K562 (cell line): ENCODE results near the gene ENTPD3. TPM values are rescaled to one million over a fixed set of nuclear protein-coding genes. Genes with fewer than 3 reads are reported as not detected.

Source experiments
- ATAC-seq: fragments of 200-7000 bp; cut with Tn5 transposase; 3 replicates; pipeline ENCODE4 v1.9.1; 2020; ENCODE audit warnings: moderate library complexity
- BruUV-seq: library from RNA; stranded (reverse); fragments of 400-500 nt; replicated peaks from 2 replicates; lab custom pipeline; 2021; lab: Mats Ljungman, UMichigan
- CTCF ChIA-PET: fragments of 300-600 bp; formaldehyde crosslinking; extraction: SDS; loops from one replicate; lab custom pipeline; 2021; ENCODE audit warnings: low intra/inter-chr PET ratio; lab: Yijun Ruan, JAX
- POLR2A ChIA-PET: fragments of 300-600, 350-650 bp; sonication (Branson Sonifier 250); formaldehyde crosslinking; extraction: SDS; loops from one replicate; lab custom pipeline; 2021; ENCODE audit warnings: antibody characterized with exemption, inconsistent platforms; lab: Yijun Ruan, JAX
- DNase-seq, 4 experiments: peaks; one replicate each; pipeline versions ENCODE4 v3.0.0 to v3.0.0-alpha.2; 2011 to 2018; ENCODE audit warnings: low spot score in 3 of 4, mixed read lengths in 3 of 4; ENCODE audit errors: extremely low read depth in 1 of 4
- FAIRE-seq: peaks from 2 replicates; lab custom pipeline; 2011; peaks lifted over from hg19 to GRCh38; lab: Jason Lieb, UNC
- H2AFZ ChIP-seq: 2 replicates; pipeline ENCODE4 v1.6.0; 2011; ENCODE audit warnings: low read depth, low read length, control low read depth, inconsistent platforms
- H3K27ac ChIP-seq: fragments of 200-600 bp; 3 replicates; pipeline ENCODE4 v1.8.0; 2011; ENCODE audit warnings: low read depth, mild to moderate bottlenecking, control low read depth, inconsistent platforms, low read length, moderate library complexity, mixed read lengths; ENCODE audit errors: extremely low read depth
- H3K27me3 ChIP-seq, 2 experiments: fragments of 300-600 bp in 1 of 2; 2 replicates in 1 of 2; 3 replicates in 1 of 2; pipeline versions ENCODE4 v1.6.0 to v1.8.0; 2011; ENCODE audit warnings: inconsistent platforms in 2 of 2, low read length in 2 of 2, mild to moderate bottlenecking in 1 of 2, mixed read lengths in 1 of 2, moderate library complexity in 1 of 2; ENCODE audit not compliant: control insufficient read depth in 2 of 2, insufficient read depth in 2 of 2
- H3K36me3 ChIP-seq: fragments of 300-600 bp; 3 replicates; pipeline ENCODE4 v1.8.0; 2011; ENCODE audit warnings: mild to moderate bottlenecking, low read length, inconsistent platforms; ENCODE audit not compliant: control insufficient read depth, insufficient read depth
- H3K4me1 ChIP-seq, 2 experiments: fragments of 200-600 bp in 1 of 2; replicated peaks in 1 of 2; 2 replicates in 1 of 2; 3 replicates in 1 of 2; pipeline versions ENCODE4 v1.5.1 to v1.8.0; 2011; ENCODE audit warnings: inconsistent platforms in 2 of 2, low read length in 2 of 2, mild to moderate bottlenecking in 1 of 2, mixed read lengths in 1 of 2, moderate library complexity in 1 of 2; ENCODE audit not compliant: control insufficient read depth in 2 of 2, insufficient read depth in 2 of 2
- H3K4me2 ChIP-seq: 2 replicates; pipeline ENCODE4 v1.6.1; 2011; ENCODE audit warnings: low read length, control low read depth, inconsistent platforms, mixed read lengths; ENCODE audit not compliant: insufficient read depth
- H3K4me3 ChIP-seq: fragments of 200-600 bp; sonication (generic), shearing (Covaris generic); 2 replicates; pipeline ENCODE4 v1.5.1; 2016; ENCODE audit warnings: control low read depth, inconsistent platforms
- H3K79me2 ChIP-seq: fragments of 200-600 bp; 3 replicates; pipeline ENCODE4 v1.8.0; 2011; ENCODE audit warnings: low read length, inconsistent platforms; ENCODE audit not compliant: control insufficient read depth, insufficient read depth
- H3K9ac ChIP-seq, 2 experiments: 2 replicates each; pipeline versions ENCODE4 v1.6.0 to v1.6.1; 2011; ENCODE audit warnings: low read depth in 2 of 2, low read length in 2 of 2, control low read depth in 1 of 2, inconsistent platforms in 1 of 2, mild to moderate bottlenecking in 1 of 2, mixed read lengths in 1 of 2; ENCODE audit not compliant: insufficient read depth in 1 of 2
- H3K9me1 ChIP-seq: one replicate; pipeline ENCODE4 v1.6.0; 2011; ENCODE audit warnings: inconsistent platforms, mild to moderate bottlenecking, low read length, moderate library complexity; ENCODE audit not compliant: control insufficient read depth, insufficient read depth
- H3K9me3 ChIP-seq: replicated peaks from 2 replicates; pipeline ENCODE4 v1.5.1; 2011; ENCODE audit warnings: low read depth, low read length, inconsistent platforms; ENCODE audit not compliant: control insufficient read depth, insufficient read depth
- H4K20me1 ChIP-seq: replicated peaks from 2 replicates; pipeline ENCODE4 v1.6.1; 2011; ENCODE audit warnings: low read length, inconsistent platforms, mixed read lengths; ENCODE audit not compliant: control insufficient read depth, insufficient read depth
- ATF3 ChIP-seq, 2 experiments: fragments of 450-650 bp in 1 of 2; sonication (generic) in 1 of 2; formaldehyde crosslinking in 1 of 2; IDR thresholded peaks in 1 of 2; conservative IDR thresholded peaks in 1 of 2; 2 replicates each; pipeline versions ENCODE4 v1.6.1 to v1.8.1; 2016 to 2023; ENCODE audit warnings: mild to moderate bottlenecking in 2 of 2, moderate library complexity in 2 of 2, inconsistent platforms in 1 of 2, missing genetic modification reagents in 1 of 2
- CEBPG ChIP-seq, 3 experiments: fragments of 200-800 bp in 1 of 3; sonication (Bioruptor generic) in 1 of 3; sonication (generic) in 1 of 3; formaldehyde crosslinking in 1 of 3; IDR thresholded peaks in 2 of 3; conservative IDR thresholded peaks in 1 of 3; 2 replicates each; pipeline versions ENCODE4 v1.6.1 to v1.8.0; 2016 to 2022; ENCODE audit warnings: missing compliant biosample characterization in 2 of 3, missing genetic modification characterization in 2 of 3, mild to moderate bottlenecking in 1 of 3, missing genetic modification reagents in 1 of 3
- FOXO4 ChIP-seq: fragments of 450-650 bp; formaldehyde crosslinking; IDR thresholded peaks from 2 replicates; pipeline ENCODE4 v1.4.0; 2020; ENCODE audit warnings: mild to moderate bottlenecking, moderate library complexity
- KDM5B ChIP-seq: fragments of 200-600 bp; sonication (generic); IDR thresholded peaks from 2 replicates; pipeline ENCODE4 v1.6.1; 2012; ENCODE audit warnings: low read depth, mild to moderate bottlenecking, moderate library complexity, low read length, control low read depth, inconsistent platforms; ENCODE audit not compliant: insufficient replicate concordance
- MEIS2 ChIP-seq: fragments of 450-650 bp; IDR thresholded peaks from 2 replicates; pipeline ENCODE4 v1.6.1; 2014; ENCODE audit warnings: mild to moderate bottlenecking; ENCODE audit not compliant: partially characterized antibody
- MTA1 ChIP-seq: fragments of 450-650 bp; IDR thresholded peaks from 2 replicates; pipeline ENCODE4 v1.6.1; 2017; ENCODE audit warnings: borderline replicate concordance
- PATZ1 ChIP-seq: fragments of 250-450 bp; sonication (Bioruptor Pico); IDR thresholded peaks from 2 replicates; pipeline ENCODE4 v1.5.0; 2020; ENCODE audit warnings: mild to moderate bottlenecking, borderline replicate concordance
- PBX2 ChIP-seq, 2 experiments: IDR thresholded peaks in 1 of 2; conservative IDR thresholded peaks in 1 of 2; 2 replicates each; pipeline ENCODE4 v1.6.1; 2016; ENCODE audit warnings: low read depth in 2 of 2, mild to moderate bottlenecking in 1 of 2, missing compliant biosample characterization in 1 of 2, missing genetic modification characterization in 1 of 2, moderate library complexity in 1 of 2
- PKNOX1 ChIP-seq: fragments of 450-650 bp; IDR thresholded peaks from 2 replicates; pipeline ENCODE4 v1.6.1; 2016
- POLR2G ChIP-seq: fragments of 200-400 bp; formaldehyde crosslinking; IDR thresholded peaks from 2 replicates; pipeline ENCODE4 v1.6.1; 2017; ENCODE audit warnings: low read depth, mild to moderate bottlenecking, antibody characterized with exemption, low read length, moderate library complexity
- SNIP1 ChIP-seq: fragments of 450-650 bp; IDR thresholded peaks from 2 replicates; pipeline ENCODE4 v1.7.1; 2017; ENCODE audit warnings: low read depth, mild to moderate bottlenecking
- WGBS: fragments of 100-300 bp; shearing (Covaris generic); methylation state at CpG from one replicate; pipeline ENCODE4 v1.1.6; 2016; ENCODE audit warnings: low coverage, mixed read lengths; ENCODE audit not compliant: insufficient coverage; ENCODE audit errors: missing lambda C conversion rate; 5-methylcytosine and 5-hydroxymethylcytosine counted together
- in situ Hi-C: fragments of 300-500 bp; cut with MboI; formaldehyde crosslinking; loops from 4 replicates; pipeline ENCODE4 v1.15.0; 2018; ENCODE audit warnings: inconsistent platforms, mixed read lengths
- intact Hi-C: fragments of 100-400 bp; cut with micrococcal nuclease; formaldehyde crosslinking; loops from 2 replicates; pipeline ENCODE4 v1.14.2; 2022
- polyA plus RNA-seq, 8 experiments: library from polyadenylated mRNA; depleted of rRNA in 4 of 8; stranded (reverse) in 5 of 8; unstranded in 3 of 8; fragments of >200 nt; fragmentation: Nextera tagmentation in 2 of 8; fragmentation: Illumina TruSeq in 1 of 8; extraction: Ambion mirVana in 2 of 8; extraction: Trizol in 1 of 8; gene quantifications; 2 replicates each; pipeline versions ENCODE4 v1.2.1 to v1.2.3, GENCODE V29; 2011 to 2014; ENCODE audit warnings: inconsistent platforms in 1 of 8, missing spikeins in 1 of 8
- total RNA-seq, 7 experiments: library from RNA; depleted of rRNA in 6 of 7; stranded (reverse); fragments of >200 nt in 6 of 7; fragmentation: Illumina TruSeq in 2 of 7; extraction: Trizol in 2 of 7; gene quantifications; 2 replicates each; pipeline versions ENCODE4 v1.2.1 to v1.2.3, GENCODE V29; 2011 to 2021; ENCODE audit warnings: low replicate concordance in 1 of 7

ENTPD3 gene
- total and polyA plus RNA-seq, 9 of the 15 experiments (the other 6 are each of a cell fraction or from before 2014, with no cell fraction given), result 0.23 to 2.1 (median 0.58) TPM

- H3K9ac ChIP-seq, result no peak overlapping the region
- H3K4me2 ChIP-seq, result no peak overlapping the region
- peaks cover 0 to 5% of the 10 kb centered on the region in 2 experiments; a peak in 2 of 5 replicates for H3K4me1 ChIP-seq
- peak; percentile 46 for ATAC-seq
- BruUV-seq, result no TSS peak
- no peak for FAIRE-seq
- CTCF ChIA-PET, result no interaction called here
- H4K20me1 ChIP-seq, result no peaks in the 10 kb centered on the region
- DNase-seq, result no peak
- 35% methylated on average over 4 of the region's 4 CpGs for WGBS
- POLR2A ChIA-PET, result interaction anchor here (1.0 kb wide), 1 partner anchor 103 kb away, joined by 4 read pairs; no protein-coding TSS in a partner anchor
- intact Hi-C loops, result no loop called here
- H3K9me3 ChIP-seq, result no peaks in the 10 kb centered on the region
- H3K36me3 ChIP-seq, result peaks cover 4% of the 10 kb centered on the region; the same call in 2 of the 3 replicates
- H2AFZ ChIP-seq, result no peak overlapping the region
- in situ Hi-C loops, result no loop called here
- H3K27ac ChIP-seq, result no peak overlapping the region
- H3K4me3 ChIP-seq, result no peak overlapping the region
- no peaks in the 10 kb centered on the region for H3K9me1 ChIP-seq
- no peaks in the 10 kb centered on the region for H3K79me2 ChIP-seq
- H3K27me3 ChIP-seq, result no peaks in the 10 kb centered on the region
- TF ChIP-seq MTA1 (no peak), MEIS2 (peak; percentile 72), PBX2 (CRISPR knock-in tag; IDR thresholded peaks at IDR 0.05; ENCODE audit: low read depth) (no peak), PBX2 (tag; conservative IDR thresholded peaks at IDR 0.05; ENCODE audit: low read depth) (peak; percentile 42; the same call in 1 of the 2 replicates), FOXO4 (CRISPR knock-in tag) (no peak), PATZ1 (CRISPR knock-in tag) (no peak), PKNOX1 (peak; percentile 66), SNIP1 (no peak), CEBPG (CRISPR knock-in tag; IDR thresholded peaks at IDR 0.05) (no peak), CEBPG (tag; conservative IDR thresholded peaks at IDR 0.05 in 1 of 2, IDR thresholded peaks at IDR 0.05 in 1 of 2) (peak in 1 of 2 experiments; percentile 56; a peak in 2 of 4 replicates), ATF3 (IDR thresholded peaks at IDR 0.05) (0 out of 2 replicates have a peak, but pooled peaks have one; percentile 43), ATF3 (CRISPR knock-in tag; conservative IDR thresholded peaks at IDR 0.05) (no peak), POLR2G (no peak), KDM5B (no peak)
Measured at GRCh38 chr3:40445880-40446279, 58.9 kb downstream of the ENTPD3 start.
